HepG2 (cell line): ENCODE data around the gene APOC3. TPM values are rescaled to one million over a fixed set of nuclear protein-coding genes. Genes with fewer than 3 reads are reported as not detected.

Source experiments
- GATA4 ChIP-seq: sonication (generic); IDR thresholded peaks from 2 replicates; pipeline ENCODE4 v1.6.1; 2016; ENCODE audit warnings: antibody characterized with exemption, low read depth, borderline replicate concordance
- HNF4G ChIP-seq, 2 experiments: sonication (generic) in 1 of 2; formaldehyde crosslinking in 1 of 2; IDR thresholded peaks; 2 replicates each; pipeline versions ENCODE4 v1.4.0 to v1.6.1; 2011 to 2020; ENCODE audit warnings: borderline replicate concordance in 2 of 2, low read depth in 2 of 2, mild to moderate bottlenecking in 2 of 2, low read length in 1 of 2, missing genetic modification reagents in 1 of 2, moderate library complexity in 1 of 2
- KLF15 ChIP-seq: sonication (generic); formaldehyde crosslinking; IDR thresholded peaks from 2 replicates; pipeline ENCODE4 v1.8.1; 2023; ENCODE audit warnings: borderline replicate concordance, mild to moderate bottlenecking, inconsistent platforms, missing genetic modification reagents, mixed read lengths
- NR2F6 ChIP-seq, 2 experiments: IDR thresholded peaks; 2 replicates each; pipeline ENCODE4 v1.6.1; 2016; ENCODE audit warnings: antibody characterized with exemption in 1 of 2, mild to moderate bottlenecking in 1 of 2
- POLR2A ChIP-seq, 2 experiments: IDR thresholded peaks; 2 replicates each; pipeline ENCODE4 v1.6.1; 2011; ENCODE audit warnings: low read depth in 2 of 2, low read length in 2 of 2, mild to moderate bottlenecking in 1 of 2, moderate library complexity in 1 of 2; ENCODE audit not compliant: insufficient read depth in 1 of 2
- RFX1 ChIP-seq: fragments of 450-650 bp; IDR thresholded peaks from 2 replicates; pipeline ENCODE4 v1.6.1; 2017
- SMYD3 ChIP-seq: sonication (generic); formaldehyde crosslinking; IDR thresholded peaks from 2 replicates; pipeline ENCODE4 v1.8.1; 2023; ENCODE audit warnings: mild to moderate bottlenecking, missing genetic modification reagents
- TCF12 ChIP-seq, 2 experiments: fragments of 450-650 bp in 1 of 2; sonication (generic) in 1 of 2; formaldehyde crosslinking in 1 of 2; IDR thresholded peaks; 2 replicates each; pipeline versions ENCODE4 v1.6.1 to v1.8.0; 2017 to 2022; ENCODE audit warnings: antibody characterized with exemption in 1 of 2, mild to moderate bottlenecking in 1 of 2, missing genetic modification reagents in 1 of 2, moderate library complexity in 1 of 2
- ZBTB42 ChIP-seq: sonication (generic); formaldehyde crosslinking; IDR thresholded peaks from 2 replicates; pipeline ENCODE4 v1.5.0; 2020; ENCODE audit warnings: mild to moderate bottlenecking, missing genetic modification reagents
- ZFP41 ChIP-seq: sonication (generic); formaldehyde crosslinking; IDR thresholded peaks from 2 replicates; pipeline ENCODE4 v1.4.0; 2020; ENCODE audit warnings: mild to moderate bottlenecking, missing genetic modification reagents, borderline replicate concordance
- ZNF235 ChIP-seq: sonication (generic); formaldehyde crosslinking; IDR thresholded peaks from 2 replicates; pipeline ENCODE4 v1.8.1; 2023; ENCODE audit warnings: mild to moderate bottlenecking, missing genetic modification reagents, borderline replicate concordance
- ZNF598 ChIP-seq: sonication (generic); formaldehyde crosslinking; IDR thresholded peaks from 2 replicates; pipeline ENCODE4 v1.5.1; 2020; ENCODE audit warnings: mild to moderate bottlenecking, missing genetic modification reagents, borderline replicate concordance
- polyA plus RNA-seq, 8 experiments: library from polyadenylated mRNA; depleted of rRNA in 3 of 8; stranded (reverse) in 7 of 8; unstranded in 1 of 8; fragments of >200 nt; fragmentation: Illumina TruSeq in 4 of 8; extraction: Trizol in 4 of 8; gene quantifications; 2 replicates each; pipeline versions ENCODE4 v1.2.1 to v1.2.3, GENCODE V29; 2011 to 2016; ENCODE audit warnings: low read depth in 4 of 8, missing spikeins in 1 of 8, mixed read lengths in 1 of 8; ENCODE audit not compliant: insufficient read depth in 1 of 8
- total RNA-seq, 5 experiments: library from RNA; depleted of rRNA; stranded (reverse); fragments of >200 nt; fragmentation: Illumina TruSeq; extraction: Trizol; gene quantifications; 2 replicates each; pipeline ENCODE4 v1.2.3, GENCODE V29; 2016; ENCODE audit warnings: low read depth in 1 of 5
- TF ChIP-seq, protein P1 (sequence below): sonication (generic); formaldehyde crosslinking; IDR thresholded peaks from 2 replicates; pipeline ENCODE4 v1.4.0; 2020; ENCODE audit warnings: mild to moderate bottlenecking, missing genetic modification reagents
- TF ChIP-seq, protein P2 (sequence below): sonication (generic); IDR thresholded peaks from 2 replicates; pipeline ENCODE4 v1.6.1; 2016; ENCODE audit warnings: low read depth, borderline replicate concordance
- TF ChIP-seq, protein P3 (sequence below): sonication (generic); formaldehyde crosslinking; IDR thresholded peaks from 2 replicates; pipeline ENCODE4 v1.5.0; 2020; ENCODE audit warnings: missing genetic modification reagents, mild to moderate bottlenecking, borderline replicate concordance
- TF ChIP-seq, protein P4 (sequence below): sonication (generic); formaldehyde crosslinking; IDR thresholded peaks from 2 replicates; pipeline ENCODE4 v1.4.0; 2020; ENCODE audit warnings: missing genetic modification reagents, borderline replicate concordance
- TF ChIP-seq, protein P5 (sequence below): IDR thresholded peaks from 2 replicates; pipeline ENCODE4 v1.6.1; 2012; ENCODE audit warnings: inconsistent platforms
- TF ChIP-seq, protein P6 (sequence below): sonication (generic); formaldehyde crosslinking; IDR thresholded peaks from 2 replicates; pipeline ENCODE4 v1.4.0; 2020; ENCODE audit warnings: missing genetic modification reagents

APOC3 gene
- total and polyA plus RNA-seq, 2 of the 13 experiments (the other 11 are each of a cell fraction or from before 2014, with no cell fraction given), result 314 to 687 TPM

DNA sequence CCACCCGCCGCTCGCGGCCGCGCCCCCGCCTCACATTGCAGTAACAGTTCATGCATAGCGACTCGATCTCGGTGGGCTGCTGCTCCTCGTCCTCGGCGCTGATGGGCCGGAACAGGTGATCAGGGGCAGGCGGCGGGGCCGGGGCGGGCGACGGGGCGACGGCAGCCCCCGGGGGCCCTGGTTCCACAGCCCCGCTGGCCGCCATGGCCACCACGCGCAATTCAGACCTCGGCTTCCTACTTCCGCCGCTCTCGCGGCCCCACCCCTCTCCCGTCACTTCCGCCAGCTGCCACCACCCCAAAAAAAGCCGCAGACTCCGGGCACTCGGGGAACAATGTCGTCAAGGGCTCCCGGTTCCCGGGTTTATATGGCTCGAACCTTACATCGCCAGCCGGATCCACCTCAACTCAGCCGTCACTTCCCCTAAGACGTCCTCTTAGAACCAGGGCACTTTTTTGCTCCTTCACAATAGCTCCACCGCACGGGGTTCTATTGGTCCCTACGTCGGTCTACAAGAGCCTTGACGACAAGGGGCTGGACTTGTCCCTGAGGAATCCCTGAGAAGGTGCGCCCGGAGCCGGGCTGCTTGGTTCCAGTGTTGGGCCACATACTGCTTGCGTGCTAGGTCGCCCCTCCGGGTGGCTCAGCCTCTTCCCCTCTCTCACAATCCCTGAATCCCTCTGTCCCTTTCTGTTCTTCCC lies 41.8 kb upstream of the APOC3 start, which contains the start of gene ZPR1 (continued):
- TF ChIP-seq GATA4 (no peak), ZBTB42 (CRISPR knock-in tag) (no peak), KLF15 (no peak), RFX1 (no peak), POLR2A (IDR thresholded peaks at IDR 0.05; ENCODE audit: insufficient read depth in 1 of 2, low read depth in 2 of 2, low read length in 2 of 2) (peak; percentile 58 to 71; a peak in 3 of 4 replicates), ZNF598 (CRISPR knock-in tag) (no peak), HNF4G (IDR thresholded peaks at IDR 0.05; ENCODE audit: borderline replicate concordance, low read depth, low read length) (no peak), HNF4G (CRISPR knock-in tag; IDR thresholded peaks at IDR 0.05; ENCODE audit: borderline replicate concordance, low read depth) (no peak; the same call in 1 of the 2 replicates), SMYD3 (CRISPR knock-in tag) (no peak), TCF12 (IDR thresholded peaks at IDR 0.05) (no peak), TCF12 (CRISPR knock-in tag; IDR thresholded peaks at IDR 0.05) (no peak), ZNF235 (CRISPR knock-in tag) (no peak), NR2F6 (IDR thresholded peaks at IDR 0.05) (no peak), NR2F6 (CRISPR knock-in tag; IDR thresholded peaks at IDR 0.05) (no peak), ZFP41 (no peak)
- TF ChIP-seq, protein P1, sequence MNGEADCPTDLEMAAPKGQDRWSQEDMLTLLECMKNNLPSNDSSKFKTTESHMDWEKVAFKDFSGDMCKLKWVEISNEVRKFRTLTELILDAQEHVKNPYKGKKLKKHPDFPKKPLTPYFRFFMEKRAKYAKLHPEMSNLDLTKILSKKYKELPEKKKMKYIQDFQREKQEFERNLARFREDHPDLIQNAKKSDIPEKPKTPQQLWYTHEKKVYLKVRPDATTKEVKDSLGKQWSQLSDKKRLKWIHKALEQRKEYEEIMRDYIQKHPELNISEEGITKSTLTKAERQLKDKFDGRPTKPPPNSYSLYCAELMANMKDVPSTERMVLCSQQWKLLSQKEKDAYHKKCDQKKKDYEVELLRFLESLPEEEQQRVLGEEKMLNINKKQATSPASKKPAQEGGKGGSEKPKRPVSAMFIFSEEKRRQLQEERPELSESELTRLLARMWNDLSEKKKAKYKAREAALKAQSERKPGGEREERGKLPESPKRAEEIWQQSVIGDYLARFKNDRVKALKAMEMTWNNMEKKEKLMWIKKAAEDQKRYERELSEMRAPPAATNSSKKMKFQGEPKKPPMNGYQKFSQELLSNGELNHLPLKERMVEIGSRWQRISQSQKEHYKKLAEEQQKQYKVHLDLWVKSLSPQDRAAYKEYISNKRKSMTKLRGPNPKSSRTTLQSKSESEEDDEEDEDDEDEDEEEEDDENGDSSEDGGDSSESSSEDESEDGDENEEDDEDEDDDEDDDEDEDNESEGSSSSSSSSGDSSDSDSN (CRISPR knock-in tag), result no peak
- TF ChIP-seq, protein P2, sequence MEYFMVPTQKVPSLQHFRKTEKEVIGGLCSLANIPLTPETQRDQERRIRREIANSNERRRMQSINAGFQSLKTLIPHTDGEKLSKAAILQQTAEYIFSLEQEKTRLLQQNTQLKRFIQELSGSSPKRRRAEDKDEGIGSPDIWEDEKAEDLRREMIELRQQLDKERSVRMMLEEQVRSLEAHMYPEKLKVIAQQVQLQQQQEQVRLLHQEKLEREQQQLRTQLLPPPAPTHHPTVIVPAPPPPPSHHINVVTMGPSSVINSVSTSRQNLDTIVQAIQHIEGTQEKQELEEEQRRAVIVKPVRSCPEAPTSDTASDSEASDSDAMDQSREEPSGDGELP, result peak; percentile 98
- TF ChIP-seq, protein P3, sequence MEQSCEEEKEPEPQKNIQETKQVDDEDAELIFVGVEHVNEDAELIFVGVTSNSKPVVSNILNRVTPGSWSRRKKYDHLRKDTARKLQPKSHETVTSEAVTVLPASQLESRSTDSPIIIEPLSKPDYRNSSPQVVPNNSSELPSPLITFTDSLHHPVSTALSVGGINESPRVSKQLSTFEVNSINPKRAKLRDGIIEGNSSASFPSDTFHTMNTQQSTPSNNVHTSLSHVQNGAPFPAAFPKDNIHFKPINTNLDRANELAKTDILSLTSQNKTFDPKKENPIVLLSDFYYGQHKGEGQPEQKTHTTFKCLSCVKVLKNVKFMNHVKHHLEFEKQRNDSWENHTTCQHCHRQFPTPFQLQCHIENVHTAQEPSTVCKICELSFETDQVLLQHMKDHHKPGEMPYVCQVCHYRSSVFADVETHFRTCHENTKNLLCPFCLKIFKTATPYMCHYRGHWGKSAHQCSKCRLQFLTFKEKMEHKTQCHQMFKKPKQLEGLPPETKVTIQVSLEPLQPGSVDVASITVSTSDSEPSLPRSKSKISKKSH (CRISPR knock-in tag), result no peak
- TF ChIP-seq, protein P4, sequence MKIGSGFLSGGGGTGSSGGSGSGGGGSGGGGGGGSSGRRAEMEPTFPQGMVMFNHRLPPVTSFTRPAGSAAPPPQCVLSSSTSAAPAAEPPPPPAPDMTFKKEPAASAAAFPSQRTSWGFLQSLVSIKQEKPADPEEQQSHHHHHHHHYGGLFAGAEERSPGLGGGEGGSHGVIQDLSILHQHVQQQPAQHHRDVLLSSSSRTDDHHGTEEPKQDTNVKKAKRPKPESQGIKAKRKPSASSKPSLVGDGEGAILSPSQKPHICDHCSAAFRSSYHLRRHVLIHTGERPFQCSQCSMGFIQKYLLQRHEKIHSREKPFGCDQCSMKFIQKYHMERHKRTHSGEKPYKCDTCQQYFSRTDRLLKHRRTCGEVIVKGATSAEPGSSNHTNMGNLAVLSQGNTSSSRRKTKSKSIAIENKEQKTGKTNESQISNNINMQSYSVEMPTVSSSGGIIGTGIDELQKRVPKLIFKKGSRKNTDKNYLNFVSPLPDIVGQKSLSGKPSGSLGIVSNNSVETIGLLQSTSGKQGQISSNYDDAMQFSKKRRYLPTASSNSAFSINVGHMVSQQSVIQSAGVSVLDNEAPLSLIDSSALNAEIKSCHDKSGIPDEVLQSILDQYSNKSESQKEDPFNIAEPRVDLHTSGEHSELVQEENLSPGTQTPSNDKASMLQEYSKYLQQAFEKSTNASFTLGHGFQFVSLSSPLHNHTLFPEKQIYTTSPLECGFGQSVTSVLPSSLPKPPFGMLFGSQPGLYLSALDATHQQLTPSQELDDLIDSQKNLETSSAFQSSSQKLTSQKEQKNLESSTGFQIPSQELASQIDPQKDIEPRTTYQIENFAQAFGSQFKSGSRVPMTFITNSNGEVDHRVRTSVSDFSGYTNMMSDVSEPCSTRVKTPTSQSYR (CRISPR knock-in tag), result no peak
- TF ChIP-seq, protein P5, sequence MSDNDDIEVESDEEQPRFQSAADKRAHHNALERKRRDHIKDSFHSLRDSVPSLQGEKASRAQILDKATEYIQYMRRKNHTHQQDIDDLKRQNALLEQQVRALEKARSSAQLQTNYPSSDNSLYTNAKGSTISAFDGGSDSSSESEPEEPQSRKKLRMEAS, result peak; percentile 80
- TF ChIP-seq, protein P6, sequence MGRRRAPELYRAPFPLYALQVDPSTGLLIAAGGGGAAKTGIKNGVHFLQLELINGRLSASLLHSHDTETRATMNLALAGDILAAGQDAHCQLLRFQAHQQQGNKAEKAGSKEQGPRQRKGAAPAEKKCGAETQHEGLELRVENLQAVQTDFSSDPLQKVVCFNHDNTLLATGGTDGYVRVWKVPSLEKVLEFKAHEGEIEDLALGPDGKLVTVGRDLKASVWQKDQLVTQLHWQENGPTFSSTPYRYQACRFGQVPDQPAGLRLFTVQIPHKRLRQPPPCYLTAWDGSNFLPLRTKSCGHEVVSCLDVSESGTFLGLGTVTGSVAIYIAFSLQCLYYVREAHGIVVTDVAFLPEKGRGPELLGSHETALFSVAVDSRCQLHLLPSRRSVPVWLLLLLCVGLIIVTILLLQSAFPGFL (CRISPR knock-in tag), result no peak
